ENCODE measurements around the gene RUBCN.

The RUBCN gene

DNA sequence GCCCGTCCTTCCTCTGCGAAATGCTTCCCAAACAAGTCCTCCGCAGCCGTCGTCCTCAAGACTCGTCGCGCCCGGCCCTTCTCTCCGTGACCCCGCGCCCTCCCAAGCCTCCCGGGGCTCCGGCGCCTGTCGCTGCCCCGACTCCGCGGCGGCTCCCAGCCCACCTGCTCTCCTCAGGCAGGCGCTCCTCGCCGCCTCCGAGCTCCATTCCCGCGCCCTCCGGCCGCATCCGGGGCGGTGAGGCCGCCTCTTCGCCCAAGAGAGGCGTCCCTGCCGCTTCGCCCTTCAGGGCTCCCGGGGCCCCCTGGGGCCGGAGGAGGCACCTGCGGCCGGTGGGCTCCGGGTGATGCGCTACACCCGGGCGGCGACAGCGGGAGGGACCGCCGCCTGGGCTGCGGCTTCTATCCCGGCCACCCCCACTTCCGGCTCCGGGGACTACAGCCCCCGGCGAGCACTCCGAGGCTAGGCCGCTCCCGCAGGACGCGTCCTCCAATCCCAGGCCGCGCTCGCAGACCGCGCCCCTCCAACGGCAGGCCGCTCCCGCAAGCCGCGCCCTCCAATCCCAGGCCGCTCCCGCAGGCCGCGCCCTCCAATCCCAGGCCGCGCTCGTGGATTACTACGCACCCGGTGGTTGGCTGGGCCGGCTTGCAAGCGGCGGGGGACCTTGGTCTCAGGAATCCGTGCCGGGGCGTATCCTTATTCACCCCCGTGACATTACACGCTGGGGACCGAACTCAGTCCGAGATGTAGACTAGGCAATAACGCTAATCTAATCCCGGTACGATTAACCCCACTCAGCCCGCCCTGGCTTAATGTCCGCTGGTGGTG lies at the start of gene RUBCN (continued):
- TF ChIP-seq ZNF560 (tag by site-specific recombination; IDR thresholded peaks at IDR 0.05; ENCODE audit: borderline replicate concordance) (no peak), ZNF768 (tag by site-specific recombination; IDR thresholded peaks at IDR 0.05) (no peak), HOXA7 (CRISPR knock-in tag; IDR thresholded peaks at IDR 0.05; ENCODE audit: borderline replicate concordance) (no peak), ZNF629 (tag by site-specific recombination; IDR thresholded peaks at IDR 0.05) (no peak), ZNF610 (tag by site-specific recombination; IDR thresholded peaks at IDR 0.05; ENCODE audit: borderline replicate concordance) (peak; percentile 54; the same call in 1 of the 2 replicates), SETDB1 (IDR thresholded peaks at IDR 0.05; ENCODE audit: insufficient read length, low read length) (no peak), ZNF701 (tag by site-specific recombination; IDR thresholded peaks at IDR 0.05) (no peak), ZNF324 (tag by site-specific recombination; IDR thresholded peaks at IDR 0.05) (no peak), KLF10 (tag by site-specific recombination; IDR thresholded peaks at IDR 0.05) (peak; percentile 99), ZNF423 (tag by site-specific recombination; IDR thresholded peaks at IDR 0.05) (peak; percentile 29; the same call in 1 of the 2 replicates), ZNF302 (tag by site-specific recombination; IDR thresholded peaks at IDR 0.05; ENCODE audit: low read depth) (no peak), OVOL3 (tag by site-specific recombination; IDR thresholded peaks at IDR 0.05) (no peak), ZBTB1 (tag by site-specific recombination; IDR thresholded peaks at IDR 0.05) (no peak), ZNF654 (tag by site-specific recombination; IDR thresholded peaks at IDR 0.05; ENCODE audit: low read depth) (no peak), KLF1 (tag by site-specific recombination; IDR thresholded peaks at IDR 0.05) (peak; percentile 60), ZNF677 (tag by site-specific recombination; IDR thresholded peaks at IDR 0.05) (no peak), ZNF585B (tag by site-specific recombination; IDR thresholded peaks at IDR 0.05) (no peak), ZNF214 (tag by site-specific recombination; IDR thresholded peaks at IDR 0.05; ENCODE audit: borderline replicate concordance) (no peak), PRDM1 (tag by site-specific recombination; IDR thresholded peaks at IDR 0.05) (no peak), ZNF561 (tag by site-specific recombination; IDR thresholded peaks at IDR 0.05; ENCODE audit: borderline replicate concordance) (peak; percentile 67; the same call in 1 of the 2 replicates), ZSCAN16 (tag by site-specific recombination; IDR thresholded peaks at IDR 0.05) (no peak), KLF16 (tag by site-specific recombination; IDR thresholded peaks at IDR 0.05) (0 out of 2 replicates have a peak, but pooled peaks have one; percentile 28), MEIS1 (CRISPR knock-in tag; IDR thresholded peaks at IDR 0.05; ENCODE audit: borderline replicate concordance) (no peak), ZNF664 (tag by site-specific recombination; IDR thresholded peaks at IDR 0.05) (no peak)
- TF ChIP-seq, protein P1, sequence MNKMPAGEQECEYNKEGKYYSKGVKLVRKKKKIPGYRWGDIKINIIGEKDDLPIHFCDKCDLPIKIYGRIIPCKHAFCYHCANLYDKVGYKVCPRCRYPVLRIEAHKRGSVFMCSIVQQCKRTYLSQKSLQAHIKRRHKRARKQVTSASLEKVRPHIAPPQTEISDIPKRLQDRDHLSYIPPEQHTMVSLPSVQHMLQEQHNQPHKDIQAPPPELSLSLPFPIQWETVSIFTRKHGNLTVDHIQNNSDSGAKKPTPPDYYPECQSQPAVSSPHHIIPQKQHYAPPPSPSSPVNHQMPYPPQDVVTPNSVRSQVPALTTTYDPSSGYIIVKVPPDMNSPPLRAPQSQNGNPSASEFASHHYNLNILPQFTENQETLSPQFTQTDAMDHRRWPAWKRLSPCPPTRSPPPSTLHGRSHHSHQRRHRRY (tag by site-specific recombination; IDR thresholded peaks at IDR 0.05), result no peak
- TF ChIP-seq, protein P2, sequence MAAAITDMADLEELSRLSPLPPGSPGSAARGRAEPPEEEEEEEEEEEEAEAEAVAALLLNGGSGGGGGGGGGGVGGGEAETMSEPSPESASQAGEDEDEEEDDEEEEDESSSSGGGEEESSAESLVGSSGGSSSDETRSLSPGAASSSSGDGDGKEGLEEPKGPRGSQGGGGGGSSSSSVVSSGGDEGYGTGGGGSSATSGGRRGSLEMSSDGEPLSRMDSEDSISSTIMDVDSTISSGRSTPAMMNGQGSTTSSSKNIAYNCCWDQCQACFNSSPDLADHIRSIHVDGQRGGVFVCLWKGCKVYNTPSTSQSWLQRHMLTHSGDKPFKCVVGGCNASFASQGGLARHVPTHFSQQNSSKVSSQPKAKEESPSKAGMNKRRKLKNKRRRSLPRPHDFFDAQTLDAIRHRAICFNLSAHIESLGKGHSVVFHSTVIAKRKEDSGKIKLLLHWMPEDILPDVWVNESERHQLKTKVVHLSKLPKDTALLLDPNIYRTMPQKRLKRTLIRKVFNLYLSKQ (tag by site-specific recombination; IDR thresholded peaks at IDR 0.05; ENCODE audit: borderline replicate concordance), result no peak
- TF ChIP-seq, protein P3, sequence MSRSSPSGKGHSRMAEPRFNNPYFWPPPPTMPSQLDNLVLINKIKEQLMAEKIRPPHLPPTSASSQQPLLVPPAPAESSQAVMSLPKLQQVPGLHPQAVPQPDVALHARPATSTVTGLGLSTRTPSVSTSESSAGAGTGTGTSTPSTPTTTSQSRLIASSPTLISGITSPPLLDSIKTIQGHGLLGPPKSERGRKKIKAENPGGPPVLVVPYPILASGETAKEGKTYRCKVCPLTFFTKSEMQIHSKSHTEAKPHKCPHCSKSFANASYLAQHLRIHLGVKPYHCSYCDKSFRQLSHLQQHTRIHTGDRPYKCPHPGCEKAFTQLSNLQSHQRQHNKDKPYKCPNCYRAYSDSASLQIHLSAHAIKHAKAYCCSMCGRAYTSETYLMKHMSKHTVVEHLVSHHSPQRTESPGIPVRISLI (tag by site-specific recombination; IDR thresholded peaks at IDR 0.05), result no peak
- TF ChIP-seq, protein P4, sequence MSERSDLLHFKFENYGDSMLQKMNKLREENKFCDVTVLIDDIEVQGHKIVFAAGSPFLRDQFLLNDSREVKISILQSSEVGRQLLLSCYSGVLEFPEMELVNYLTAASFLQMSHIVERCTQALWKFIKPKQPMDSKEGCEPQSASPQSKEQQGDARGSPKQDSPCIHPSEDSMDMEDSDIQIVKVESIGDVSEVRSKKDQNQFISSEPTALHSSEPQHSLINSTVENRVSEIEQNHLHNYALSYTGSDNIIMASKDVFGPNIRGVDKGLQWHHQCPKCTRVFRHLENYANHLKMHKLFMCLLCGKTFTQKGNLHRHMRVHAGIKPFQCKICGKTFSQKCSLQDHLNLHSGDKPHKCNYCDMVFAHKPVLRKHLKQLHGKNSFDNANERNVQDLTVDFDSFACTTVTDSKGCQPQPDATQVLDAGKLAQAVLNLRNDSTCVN (tag by site-specific recombination; optimal IDR thresholded peaks at IDR 0.05), result peak; percentile 97
- TF ChIP-seq, protein P5, sequence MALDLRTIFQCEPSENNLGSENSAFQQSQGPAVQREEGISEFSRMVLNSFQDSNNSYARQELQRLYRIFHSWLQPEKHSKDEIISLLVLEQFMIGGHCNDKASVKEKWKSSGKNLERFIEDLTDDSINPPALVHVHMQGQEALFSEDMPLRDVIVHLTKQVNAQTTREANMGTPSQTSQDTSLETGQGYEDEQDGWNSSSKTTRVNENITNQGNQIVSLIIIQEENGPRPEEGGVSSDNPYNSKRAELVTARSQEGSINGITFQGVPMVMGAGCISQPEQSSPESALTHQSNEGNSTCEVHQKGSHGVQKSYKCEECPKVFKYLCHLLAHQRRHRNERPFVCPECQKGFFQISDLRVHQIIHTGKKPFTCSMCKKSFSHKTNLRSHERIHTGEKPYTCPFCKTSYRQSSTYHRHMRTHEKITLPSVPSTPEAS (tag by site-specific recombination; IDR thresholded peaks at IDR 0.05), result no peak
- TF ChIP-seq, protein P6, sequence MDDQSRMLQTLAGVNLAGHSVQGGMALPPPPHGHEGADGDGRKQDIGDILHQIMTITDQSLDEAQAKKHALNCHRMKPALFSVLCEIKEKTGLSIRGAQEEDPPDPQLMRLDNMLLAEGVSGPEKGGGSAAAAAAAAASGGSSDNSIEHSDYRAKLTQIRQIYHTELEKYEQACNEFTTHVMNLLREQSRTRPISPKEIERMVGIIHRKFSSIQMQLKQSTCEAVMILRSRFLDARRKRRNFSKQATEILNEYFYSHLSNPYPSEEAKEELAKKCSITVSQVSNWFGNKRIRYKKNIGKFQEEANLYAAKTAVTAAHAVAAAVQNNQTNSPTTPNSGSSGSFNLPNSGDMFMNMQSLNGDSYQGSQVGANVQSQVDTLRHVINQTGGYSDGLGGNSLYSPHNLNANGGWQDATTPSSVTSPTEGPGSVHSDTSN (CRISPR knock-in tag; IDR thresholded peaks at IDR 0.05), result no peak
- TF ChIP-seq, protein P7, sequence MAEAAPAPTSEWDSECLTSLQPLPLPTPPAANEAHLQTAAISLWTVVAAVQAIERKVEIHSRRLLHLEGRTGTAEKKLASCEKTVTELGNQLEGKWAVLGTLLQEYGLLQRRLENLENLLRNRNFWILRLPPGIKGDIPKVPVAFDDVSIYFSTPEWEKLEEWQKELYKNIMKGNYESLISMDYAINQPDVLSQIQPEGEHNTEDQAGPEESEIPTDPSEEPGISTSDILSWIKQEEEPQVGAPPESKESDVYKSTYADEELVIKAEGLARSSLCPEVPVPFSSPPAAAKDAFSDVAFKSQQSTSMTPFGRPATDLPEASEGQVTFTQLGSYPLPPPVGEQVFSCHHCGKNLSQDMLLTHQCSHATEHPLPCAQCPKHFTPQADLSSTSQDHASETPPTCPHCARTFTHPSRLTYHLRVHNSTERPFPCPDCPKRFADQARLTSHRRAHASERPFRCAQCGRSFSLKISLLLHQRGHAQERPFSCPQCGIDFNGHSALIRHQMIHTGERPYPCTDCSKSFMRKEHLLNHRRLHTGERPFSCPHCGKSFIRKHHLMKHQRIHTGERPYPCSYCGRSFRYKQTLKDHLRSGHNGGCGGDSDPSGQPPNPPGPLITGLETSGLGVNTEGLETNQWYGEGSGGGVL (tag by site-specific recombination; IDR thresholded peaks at IDR 0.05), result peak; percentile 56
